ENCODE results near the gene ACAD9.
"Not testable (repeated sequence)": the region's sequence is repeated elsewhere in the genome, so short reads cannot be mapped to it uniquely, and the experiment has no call there.

Gene ACAD9

GRCh38 chr3:128861491-128861890 is 17.9 kb upstream of the ACAD9 start:
- DNase-seq (ENCODE audit: low read depth in 2 of 2) = no peak

- no peak for DNase-seq (ENCODE audit: low read depth in 2 of 2)
Observed at GRCh38 chr3:128863560-128863959, 15.9 kb upstream of the ACAD9 start.

DNA sequence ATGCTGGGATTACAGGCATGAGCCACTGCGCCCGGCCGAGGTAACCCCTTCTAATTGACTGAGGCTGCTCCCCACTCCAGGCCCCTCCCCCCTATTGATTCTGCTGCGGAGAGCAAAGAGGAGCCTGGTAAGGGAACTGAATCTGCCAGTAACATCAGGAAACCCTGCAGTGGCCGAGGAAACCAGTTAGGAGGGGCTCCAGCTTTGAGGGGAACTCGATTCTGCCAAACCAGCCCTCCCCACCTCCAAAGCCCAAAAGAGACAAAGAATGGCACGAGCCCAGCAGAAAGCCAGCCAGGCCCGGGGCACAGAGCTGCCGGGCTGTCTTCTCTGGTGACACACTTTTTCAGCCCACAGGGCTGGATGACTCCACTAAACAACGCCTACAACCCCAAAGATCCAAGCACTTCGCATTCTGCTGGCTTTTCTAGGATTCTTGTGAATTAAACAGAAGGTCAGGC is 15.0 kb upstream of the ACAD9 start:
- no peak for DNase-seq (ENCODE audit: low read depth in 2 of 2)

GRCh38 chr3:128864849-128865804 is 14.3 kb upstream of the ACAD9 start:
- DNase-seq (ENCODE audit: low read depth in 2 of 2) = not testable (repeated sequence)

- DNase-seq (ENCODE audit: low read depth in 2 of 2) = no peak
Observed at GRCh38 chr3:128867200-128868125, 12.0 kb upstream of the ACAD9 start.

DNA sequence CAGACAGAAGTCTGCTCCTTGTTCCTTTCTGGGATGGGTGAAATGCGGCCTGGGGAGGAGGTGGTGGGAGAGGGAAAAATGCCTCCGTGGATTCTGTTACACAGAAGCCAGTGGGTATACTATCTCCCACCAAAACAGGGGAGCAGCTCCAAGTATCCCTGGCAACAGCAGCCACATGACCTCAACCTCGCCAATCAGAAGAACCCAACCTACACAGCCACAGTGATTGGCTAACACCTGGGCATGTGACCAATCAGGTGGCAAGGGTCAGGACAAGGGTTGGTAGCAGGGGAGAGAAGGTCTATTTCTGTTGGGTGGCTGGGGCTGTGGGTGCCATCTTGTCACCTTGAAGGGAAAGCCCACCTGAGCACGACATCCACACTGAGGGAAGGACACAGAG is 9.1 kb upstream of the ACAD9 start:
- no peak for DNase-seq (ENCODE audit: low read depth in 2 of 2)

DNA sequence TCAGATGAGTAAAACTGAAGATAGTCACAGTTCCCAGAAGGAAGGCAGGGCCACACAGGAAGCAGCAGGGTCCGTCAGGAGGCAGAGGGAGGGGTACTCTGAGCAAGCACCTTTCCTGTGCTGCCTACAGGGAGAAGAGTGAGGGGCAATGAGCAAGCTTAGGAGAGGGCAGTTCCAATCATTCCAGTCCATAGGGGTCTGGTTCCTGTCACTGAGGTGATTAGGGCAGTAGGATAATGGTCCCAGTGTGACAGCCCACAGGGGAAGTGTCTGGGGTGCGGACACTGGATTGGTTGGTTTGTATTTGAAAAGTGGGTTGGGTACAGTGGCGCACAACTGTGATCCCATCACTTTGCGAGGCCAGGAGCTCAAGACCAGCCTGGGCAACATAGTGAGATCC is 7.1 kb upstream of the ACAD9 start:
- DNase-seq (ENCODE audit: low read depth in 2 of 2) = no peak

DNA sequence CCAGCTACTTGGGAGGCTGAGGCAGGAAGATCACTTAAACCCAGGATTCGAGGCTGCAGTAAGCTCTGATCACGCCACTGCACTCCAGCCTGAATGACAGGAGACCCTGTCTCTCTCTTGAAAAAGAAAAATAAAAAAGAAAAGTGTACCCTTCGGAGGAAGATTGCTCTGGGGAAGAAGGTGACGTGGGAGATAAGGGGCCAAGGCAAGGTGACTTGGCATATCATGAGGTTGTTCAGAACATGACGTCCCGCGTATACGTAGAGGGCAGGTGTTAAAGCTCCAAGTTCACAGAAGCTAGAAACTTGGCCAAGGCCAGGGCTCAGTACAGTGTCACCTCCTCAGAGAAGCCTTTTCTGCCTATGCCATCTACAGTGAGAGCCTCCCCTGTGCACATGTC is 6.7 kb upstream of the ACAD9 start:
- DNase-seq (ENCODE audit: low read depth in 2 of 2) = no peak

DNA sequence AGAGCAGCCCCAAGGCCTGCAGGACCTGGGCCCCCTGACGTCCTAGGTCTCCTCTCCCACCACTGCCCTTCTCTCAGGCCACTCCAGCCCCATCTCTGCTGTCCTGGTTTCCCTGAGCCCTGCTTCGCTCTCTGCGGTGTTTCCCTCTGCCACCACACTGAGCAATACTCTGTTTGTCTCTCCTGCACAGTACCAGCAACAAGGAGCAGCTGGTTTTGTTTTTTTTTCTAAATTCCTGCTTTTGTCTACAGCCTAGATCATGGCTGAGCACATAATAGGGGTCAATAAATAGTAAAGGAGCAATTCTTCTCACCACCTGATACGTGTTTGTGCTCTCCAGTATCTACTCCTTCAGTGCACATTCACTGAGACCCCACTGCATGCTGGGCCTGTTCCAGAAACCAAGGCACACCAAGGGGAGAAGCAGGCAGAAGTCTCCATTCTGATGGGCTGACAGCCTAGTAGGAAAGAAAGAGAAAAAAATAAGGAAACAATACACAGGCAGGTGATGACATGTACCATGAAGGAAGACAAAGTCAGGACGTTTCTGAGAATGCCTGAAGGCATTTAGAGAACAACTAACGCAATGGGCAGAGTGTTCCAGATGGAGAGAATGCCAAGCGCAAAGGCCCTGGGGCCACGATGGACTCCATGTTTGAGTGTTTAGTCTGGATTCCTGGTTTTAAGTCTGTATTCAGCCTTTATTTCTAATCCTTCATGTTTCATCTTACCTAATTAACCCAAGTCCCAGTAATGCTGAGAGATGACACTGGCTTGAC is 6.0 kb upstream of the ACAD9 start:
- DNase-seq (ENCODE audit: low read depth in 2 of 2) = no peak

DNA sequence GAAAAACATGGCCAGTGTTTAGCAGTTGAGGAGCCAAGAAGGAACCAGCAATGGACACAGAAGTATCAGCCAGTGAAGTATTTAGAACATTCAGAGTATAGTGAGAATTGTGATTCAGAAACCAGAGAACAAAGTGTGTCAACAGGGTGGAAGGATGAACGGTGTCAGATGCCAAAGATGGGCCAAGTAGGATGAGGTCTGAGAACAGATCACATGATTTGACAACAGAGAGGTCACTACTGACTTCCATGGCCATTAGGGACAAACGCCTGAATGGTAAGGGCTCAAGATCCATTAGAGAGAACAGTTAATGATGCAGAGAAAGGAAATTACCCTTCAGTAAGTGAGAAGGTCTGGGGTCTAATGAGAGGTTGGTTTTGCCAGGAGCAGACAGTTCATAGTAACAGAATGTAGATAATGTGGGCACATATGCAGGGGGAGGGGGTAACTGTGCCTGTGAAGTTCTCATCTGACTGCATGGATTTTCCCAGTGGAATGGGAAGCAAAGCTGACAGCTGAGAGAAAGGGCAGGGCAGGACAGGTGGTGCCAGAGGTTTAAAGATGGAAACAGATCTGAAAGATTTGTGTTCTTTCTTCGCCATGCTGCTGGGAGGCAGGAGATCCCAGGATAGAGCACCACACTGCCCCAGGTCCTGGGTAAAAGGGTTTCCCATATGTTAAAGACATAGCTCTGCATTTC is 4.8 kb upstream of the ACAD9 start:
- no peak for DNase-seq (ENCODE audit: low read depth in 2 of 2)

GRCh38 chr3:128875556-128876120 is 3.8 kb upstream of the ACAD9 start:
- peak; percentile 37 to 45 for DNase-seq (ENCODE audit: low read depth in 2 of 2)

- no peak for DNase-seq (ENCODE audit: low read depth in 2 of 2)
Observed at GRCh38 chr3:128878011-128878457, 1.4 kb upstream of the ACAD9 start.

DNA sequence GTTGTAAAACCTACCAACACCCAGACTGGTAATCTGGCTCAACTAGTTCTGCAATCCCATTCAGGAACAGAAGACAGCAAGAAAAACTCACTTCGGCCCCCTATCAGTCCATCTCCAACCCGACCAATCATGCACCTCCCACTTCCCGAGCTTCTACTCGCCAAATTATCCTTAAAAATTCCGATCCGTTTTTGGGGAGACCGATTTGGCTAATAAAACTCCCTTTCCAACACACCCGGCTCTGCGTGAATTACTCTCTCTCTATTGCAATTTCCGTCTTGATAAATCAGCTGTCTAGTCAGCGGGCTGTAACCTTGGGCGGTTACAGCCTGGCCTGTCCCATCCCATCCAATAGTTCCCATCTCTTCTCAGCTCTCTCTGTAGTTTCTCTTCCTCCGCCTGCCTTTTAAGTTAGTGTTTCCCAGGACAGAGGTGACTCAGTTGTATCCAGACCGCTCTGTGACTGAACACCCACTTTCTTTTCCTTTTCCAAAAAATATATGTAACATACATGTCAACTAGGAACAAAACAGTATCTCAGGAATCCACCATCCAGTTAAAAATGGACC is 780 bp upstream of the ACAD9 start:
- no peak for DNase-seq (ENCODE audit: low read depth in 2 of 2)

DNA sequence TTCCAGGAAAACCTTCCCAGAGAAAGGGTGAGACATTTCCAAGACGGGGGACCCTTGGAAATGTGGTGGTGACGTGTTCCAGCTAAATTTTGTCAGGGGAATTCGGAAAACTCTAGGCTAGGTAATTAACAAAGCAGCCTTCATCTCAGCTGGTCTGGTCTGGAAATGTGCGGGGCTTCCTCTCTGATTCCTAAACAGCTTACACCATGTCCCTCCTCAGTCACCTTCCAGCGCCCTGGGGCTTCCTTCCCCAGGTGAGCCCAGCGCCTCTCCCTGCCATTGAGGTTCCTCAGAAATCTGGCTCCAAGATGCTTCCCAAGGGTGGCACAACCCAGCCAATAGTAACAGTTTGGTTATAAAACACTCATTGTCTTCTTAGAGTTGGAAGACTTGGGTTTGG is 571 bp downstream of the ACAD9 start:
- DNase-seq (ENCODE audit: low read depth in 2 of 2) = no peak

DNA sequence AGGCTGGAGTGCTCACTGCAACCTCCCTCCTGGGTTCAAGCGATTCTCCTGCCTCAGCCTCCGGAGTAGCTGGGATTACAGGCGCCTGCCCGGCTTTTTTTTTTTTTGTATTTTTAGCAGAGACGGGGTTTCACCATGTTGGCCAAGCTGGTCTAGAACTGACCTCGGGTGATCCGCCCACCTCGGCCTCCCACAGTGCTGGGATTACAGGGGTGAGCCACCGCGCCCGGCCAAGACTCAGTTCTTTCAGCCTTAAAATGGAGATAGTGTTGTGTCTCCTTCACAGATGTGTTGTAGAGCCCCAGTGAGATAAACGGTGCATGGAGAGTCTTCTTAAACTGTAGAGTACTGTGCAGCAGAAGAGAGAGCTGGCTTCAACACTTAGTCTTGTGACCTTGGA is 1.0 kb downstream of the ACAD9 start:
- DNase-seq (ENCODE audit: low read depth in 2 of 2) = not testable (repeated sequence)

GRCh38 chr3:128881576-128881975 is 2.2 kb downstream of the ACAD9 start:
- no peak for DNase-seq (ENCODE audit: low read depth in 2 of 2)

- no peak for DNase-seq (ENCODE audit: low read depth in 2 of 2)
Observed at GRCh38 chr3:128882719-128883118, 3.3 kb downstream of the ACAD9 start.

DNA sequence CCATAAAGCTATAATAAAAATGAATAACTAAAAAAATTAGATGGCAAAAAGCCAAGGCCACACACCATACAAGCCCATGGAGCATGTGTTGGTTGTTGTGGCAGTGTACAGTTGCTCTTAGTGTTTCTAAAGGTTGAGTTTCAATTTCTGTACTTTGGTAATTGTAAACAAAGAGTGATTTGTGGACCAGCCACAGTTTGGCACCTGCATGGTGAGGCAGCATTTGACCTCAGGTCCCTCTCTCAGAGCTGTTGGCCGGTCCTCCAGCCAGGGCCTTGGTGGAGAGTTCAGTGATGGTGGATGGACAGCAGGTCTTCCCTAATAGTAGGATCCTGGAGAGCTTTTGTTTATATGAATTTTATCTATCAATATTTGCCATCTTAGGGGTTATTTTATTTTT is 5.6 kb downstream of the ACAD9 start:
- no peak for DNase-seq (ENCODE audit: low read depth in 2 of 2)

DNA sequence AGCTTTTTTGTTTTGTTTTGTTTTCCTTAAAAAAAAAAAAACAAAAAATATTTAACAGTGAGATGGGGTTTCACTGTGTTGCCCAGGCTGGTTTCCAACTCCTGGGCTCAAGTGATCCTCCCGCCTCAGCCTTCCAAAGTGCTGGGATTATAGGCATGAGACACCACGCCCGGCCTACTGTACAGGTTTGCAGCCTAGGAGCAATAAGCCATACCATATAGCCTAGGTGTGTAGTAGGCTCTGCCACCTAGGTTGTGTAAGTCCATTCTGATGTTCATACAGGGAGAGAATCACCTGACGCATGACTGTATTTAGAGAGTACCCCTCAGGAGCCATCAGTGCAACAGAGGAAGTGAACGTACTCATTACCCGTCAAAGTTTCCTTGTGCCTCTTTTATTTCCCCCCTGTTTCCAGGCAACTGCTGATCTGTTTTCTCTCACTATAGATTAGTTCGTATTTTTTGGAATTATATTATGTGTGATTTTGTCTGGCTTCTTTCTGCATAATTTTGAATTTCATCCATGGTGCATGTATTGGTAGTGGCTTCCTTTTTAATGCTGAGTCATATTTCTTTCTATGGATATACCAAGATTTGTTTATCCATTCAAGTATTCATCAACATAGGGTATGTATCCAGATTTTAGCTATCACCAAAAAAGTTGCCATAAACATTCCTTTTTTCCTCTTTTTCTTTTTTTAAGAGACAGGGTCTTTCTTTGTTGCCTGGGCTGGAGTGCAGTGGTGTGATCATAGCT is 9.9 kb downstream of the ACAD9 start:
- DNase-seq (ENCODE audit: low read depth in 2 of 2) = no peak

Measured in stimulated activated CD8-positive, alpha-beta memory T cell treated with anti-CD3 and anti-CD28 coated beads, Interleukin-2, amount 100 ng/mL, for 48 hours (primary cell).